Jurkat, Clone E6-1 (cell line): ENCODE data around the gene USP40.

Source experiments
- DNase-seq: peaks from one replicate; pipeline ENCODE4 v3.0.0-alpha.2; 2011; ENCODE audit warnings: low read depth, low spot score
- H3K4me3 ChIP-seq: 2 replicates; pipeline ENCODE4 v1.5.1; 2011; ENCODE audit warnings: mild to moderate bottlenecking, low read length, control low read depth, moderate library complexity

USP40 gene

DNA sequence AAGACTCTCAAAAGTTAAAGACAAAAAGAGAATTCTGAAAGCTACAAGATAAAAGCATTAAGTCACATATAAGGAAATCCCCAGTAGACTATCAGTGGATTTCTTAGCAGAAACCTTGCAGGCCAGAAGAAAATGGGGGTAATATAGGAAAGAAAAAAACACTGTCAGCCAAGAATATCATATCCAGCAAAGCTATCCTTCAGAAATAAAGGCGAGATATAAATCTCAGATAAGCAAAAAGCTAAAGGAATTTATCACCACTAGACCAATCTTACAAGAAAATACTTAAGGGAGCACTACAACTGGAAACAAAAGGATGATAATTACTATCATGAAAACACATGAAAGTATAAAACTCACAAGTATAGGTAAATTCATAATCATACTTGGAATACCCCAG, 63.1 kb downstream of the USP40 start:
- DNase-seq = no peak
- H3K4me3 ChIP-seq = no peak overlapping the region

DNA sequence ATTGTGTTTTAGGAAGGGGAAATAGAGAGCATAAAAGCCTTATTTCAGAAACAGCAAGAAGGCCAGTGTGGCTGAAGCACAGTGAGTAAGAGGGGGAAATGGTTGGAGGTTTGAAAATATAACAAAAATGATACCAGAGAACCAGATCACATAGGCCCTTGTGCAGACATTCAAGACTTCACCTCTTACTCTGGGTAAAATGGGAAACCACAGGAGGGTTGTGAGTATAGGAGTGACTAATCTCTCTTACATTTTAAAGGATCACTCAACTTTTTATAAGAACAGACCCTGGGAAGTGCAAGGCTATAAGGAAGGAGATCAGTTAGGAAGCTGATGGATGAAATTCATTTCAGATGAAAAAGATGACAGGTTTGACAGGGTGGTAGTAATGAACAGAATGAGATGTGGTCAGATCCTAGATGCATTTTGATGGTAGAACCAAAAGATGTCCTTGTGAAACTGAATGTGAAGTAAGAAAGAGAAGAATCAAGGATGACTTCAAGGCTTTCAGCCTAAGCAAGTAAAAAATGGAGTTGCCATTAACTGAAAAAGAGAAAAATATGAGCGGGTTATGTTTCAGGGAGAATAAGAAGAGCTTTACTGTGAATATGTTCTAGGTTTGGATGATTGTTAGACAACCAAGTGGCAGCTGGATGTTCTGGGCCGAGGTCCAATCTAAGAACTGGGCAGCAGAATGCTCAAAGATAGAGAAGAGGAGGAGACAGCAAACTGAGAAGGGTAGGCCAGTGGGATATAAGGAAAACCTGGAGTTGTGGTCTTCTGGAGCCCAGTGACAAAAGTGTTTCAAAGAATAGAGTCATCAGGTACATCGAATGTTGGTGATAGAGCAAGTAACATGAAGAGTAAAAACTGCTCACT, 65.1 kb downstream of the USP40 start:
- no peak overlapping the region for H3K4me3 ChIP-seq
- DNase-seq = no peak

DNA sequence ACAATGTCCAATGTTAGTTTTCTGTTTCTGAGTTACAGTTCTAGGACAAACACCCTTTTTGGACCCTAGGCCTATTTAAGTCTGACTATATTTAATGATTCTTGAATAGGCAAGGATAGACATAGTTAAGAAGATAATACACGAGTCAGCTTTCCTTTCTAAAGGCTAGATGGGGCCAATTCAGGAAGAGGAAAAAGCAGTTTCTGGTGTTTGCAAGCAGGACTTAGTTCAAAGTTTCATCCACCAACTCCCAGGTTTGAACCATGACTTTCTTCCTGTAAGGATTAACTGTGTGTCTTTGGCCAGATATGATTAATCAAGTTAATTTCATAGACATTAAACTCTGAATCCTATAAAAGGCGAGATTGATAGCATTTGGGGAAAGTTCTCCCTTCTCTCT, 66.7 kb downstream of the USP40 start:
- DNase-seq = no peak
- no peak overlapping the region for H3K4me3 ChIP-seq

DNA sequence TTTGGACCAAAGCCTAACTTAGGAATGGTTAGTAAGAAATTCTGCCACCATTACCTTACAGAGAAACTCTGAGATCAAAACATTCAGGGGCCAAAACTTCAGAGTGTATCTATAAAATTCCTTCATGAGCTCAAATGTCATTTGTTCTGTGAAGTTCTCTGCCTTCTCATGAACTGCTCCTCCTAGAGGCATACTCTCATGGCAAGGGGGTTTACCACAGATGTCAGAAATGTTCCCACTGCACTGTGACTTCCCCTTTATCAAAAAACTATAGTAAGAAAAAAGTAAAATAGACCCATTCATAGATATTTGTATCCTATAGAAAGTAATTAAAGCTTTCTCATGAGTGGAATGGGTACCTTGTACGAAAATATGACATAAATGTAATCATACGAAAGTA, 68.5 kb downstream of the USP40 start:
- DNase-seq = no peak

DNA sequence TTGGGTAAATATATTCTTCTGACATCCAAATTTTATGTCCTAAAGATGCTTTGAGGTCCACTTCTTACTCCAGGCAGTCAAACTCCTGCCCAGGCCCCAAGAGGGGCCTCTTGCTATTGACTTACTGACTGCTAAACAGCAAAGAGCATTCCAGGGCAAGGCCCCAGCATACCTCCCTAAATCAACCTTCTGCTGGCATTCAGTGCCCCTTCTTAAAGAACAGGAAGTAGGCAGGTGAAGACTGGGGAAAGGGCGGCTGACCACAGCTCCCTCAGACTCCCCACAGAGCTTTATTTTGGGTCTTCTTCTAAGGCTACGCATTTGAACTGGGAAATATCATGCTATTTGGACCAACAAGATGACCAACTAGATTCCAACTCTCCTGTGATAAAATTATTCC, 68.9 kb downstream of the USP40 start:
- DNase-seq = no peak
- H3K4me3 ChIP-seq = no peak overlapping the region

More for the DNA sequence above, 68.5 kb downstream of the USP40 start:
- H3K4me3 ChIP-seq = no peak overlapping the region

DNA sequence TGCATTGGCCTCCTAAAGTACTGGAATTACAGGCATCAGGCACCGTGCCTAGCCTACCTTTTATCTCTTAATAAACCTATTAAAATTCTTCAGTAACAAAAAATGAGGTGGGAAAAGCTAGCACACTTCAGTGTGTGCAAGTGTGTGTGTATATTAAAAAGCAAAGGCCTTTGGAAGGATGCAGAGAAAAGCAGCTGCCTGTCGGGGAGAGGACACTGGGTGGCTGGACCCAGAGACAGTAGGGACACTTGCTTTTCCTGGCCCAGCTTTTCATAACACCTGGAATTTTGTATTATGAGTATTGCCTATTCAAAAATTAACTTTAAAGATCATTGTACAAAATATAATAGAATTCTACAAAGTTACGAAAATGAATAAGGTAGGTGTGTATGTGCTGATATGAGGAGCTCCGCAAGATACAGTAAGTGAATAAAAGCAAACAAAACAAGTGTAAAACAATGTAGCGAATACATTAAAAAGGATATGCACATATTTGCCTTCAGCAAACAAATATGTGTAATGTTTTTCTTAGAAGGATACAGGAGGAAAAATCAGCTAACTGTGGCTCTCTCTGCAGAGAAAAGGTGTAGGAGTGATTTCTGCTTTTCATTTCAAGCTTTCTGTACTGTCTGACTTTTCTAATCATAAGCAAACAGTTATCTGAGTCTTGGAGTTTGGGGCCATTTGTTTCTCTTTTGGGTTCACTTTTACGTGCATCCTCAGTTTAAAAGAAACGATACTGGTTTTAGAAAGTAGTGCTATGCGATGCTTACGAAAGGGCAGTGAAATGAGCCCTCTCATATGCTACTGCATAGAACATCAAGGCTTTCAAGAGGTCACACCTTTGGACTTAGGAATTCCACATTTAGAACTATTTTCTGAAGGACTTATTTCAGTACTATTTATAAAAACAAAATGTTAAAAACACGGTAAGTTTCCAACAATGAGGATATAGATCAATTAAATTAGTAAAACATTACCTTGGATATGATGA, 70.8 kb downstream of the USP40 start:
- H3K4me3 ChIP-seq = no peak overlapping the region
- no peak for DNase-seq

DNA sequence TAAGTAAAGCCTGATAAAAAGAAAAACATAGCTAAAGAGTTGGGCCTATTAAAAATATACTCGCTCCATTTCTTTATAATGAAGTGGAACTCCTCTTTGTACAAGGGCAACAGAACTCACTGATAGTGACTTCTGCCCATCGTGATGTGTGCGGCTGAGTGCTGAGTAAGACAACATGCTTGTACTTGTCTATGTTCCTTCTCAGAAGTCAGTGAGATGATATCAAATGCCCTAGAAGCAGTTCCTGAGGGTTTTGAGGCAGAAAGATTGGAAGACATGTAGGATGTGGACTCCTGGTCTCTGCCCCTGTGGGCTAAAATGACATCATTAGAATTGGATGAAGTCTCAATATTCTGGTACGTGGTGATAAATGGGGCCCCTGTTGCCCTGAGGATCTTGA, 73.8 kb downstream of the USP40 start:
- H3K4me3 ChIP-seq = no peak overlapping the region
- no peak for DNase-seq

DNA sequence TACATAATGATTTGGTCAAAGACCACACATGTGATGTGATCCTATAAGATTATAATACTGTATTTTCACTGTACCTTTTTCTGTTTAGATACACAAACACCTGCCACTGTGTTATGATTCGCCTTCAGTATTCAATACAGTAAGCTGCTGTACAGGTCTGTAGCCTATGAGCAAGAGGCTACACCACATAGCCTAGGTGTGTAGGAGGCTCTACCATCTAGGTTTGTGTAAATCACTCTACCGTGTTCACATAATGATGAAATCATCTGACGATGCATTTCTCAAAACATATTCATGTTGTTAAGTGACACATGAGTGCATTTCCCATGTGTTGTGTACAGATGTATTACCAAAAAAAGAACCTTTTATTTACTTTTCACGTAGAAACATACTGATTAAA, 74.5 kb downstream of the USP40 start:
- DNase-seq = no peak
- no peak overlapping the region for H3K4me3 ChIP-seq

DNA sequence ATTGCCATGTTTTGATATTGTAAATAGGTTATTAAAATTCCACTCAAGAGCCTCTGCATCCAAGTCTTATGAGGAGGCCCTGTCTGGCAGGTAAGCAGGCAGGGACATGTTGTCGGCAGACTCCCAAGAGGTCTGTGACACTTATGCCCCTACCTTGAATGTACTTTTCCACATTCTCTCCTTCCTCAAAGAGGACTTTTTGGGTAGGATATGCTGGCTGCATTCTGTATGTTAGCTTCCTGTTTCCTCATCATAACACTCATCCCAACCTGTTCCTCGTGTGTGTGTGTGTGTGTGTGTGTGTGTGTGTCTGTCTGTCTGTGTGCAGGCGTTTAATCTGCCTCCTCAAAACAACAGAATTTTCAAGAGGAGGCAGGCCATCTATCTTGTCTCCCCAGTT, 75.3 kb downstream of the USP40 start:
- DNase-seq = no peak
- no peak overlapping the region for H3K4me3 ChIP-seq

DNA sequence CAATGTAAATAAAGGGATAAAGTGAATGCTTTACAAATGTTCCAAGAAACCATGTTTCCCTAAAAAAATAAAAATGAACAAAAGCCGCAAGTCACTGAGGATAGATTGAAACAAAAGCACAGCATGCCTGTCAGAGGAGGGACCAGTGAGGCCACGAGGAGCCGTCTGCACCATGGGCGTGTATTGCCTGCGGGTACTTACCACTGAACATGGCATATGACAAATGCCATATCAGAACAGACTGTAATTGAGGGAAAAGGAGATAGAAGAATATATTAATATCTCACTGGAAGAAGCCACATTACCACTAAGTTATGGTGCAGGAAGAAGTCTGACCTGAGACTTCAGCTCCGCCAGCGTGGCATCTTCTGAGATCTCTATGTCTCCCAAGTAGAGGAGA, 75.8 kb downstream of the USP40 start:
- no peak overlapping the region for H3K4me3 ChIP-seq
- no peak for DNase-seq

DNA sequence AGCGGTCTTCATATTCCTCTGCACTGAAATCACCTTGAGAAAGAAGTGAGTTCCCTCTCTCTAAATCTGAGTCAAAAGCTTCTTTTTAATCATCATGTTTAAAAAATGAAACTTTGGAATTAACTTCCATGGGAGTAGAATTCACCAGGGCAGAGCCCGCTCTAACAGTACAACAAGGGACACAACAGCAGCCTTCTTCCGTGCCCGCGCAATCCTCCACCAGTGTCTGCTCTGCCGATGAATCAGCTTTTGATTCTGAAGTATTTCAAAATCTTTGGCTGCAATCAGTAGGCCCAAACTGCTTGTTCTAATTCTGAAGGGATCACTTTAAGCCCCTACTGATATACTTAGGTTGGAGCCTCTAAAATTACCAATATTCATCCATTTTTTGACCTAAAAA, 76.9 kb downstream of the USP40 start:
- H3K4me3 ChIP-seq = no peak overlapping the region
- DNase-seq = no peak

DNA sequence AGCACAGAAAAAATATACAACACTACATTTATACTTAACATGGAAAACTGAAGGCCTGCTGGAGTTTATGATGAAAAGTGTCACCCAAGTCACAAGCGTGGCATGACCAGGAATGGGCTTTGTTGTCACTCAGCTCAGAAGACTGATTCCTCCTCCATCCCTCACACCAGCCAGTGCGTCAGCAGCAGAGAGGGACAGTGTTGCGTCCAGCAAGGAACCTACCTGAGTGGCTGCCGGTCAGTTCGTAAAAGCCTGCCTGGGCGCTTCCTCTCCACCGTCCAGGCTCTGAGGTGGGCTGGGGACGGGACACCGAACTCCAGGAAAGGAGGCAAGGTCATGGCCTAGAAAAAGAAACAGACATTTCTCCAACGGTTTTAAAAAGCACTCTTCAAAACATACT, 77.4 kb downstream of the USP40 start:
- H3K4me3 ChIP-seq = no peak overlapping the region
- DNase-seq = no peak

DNA sequence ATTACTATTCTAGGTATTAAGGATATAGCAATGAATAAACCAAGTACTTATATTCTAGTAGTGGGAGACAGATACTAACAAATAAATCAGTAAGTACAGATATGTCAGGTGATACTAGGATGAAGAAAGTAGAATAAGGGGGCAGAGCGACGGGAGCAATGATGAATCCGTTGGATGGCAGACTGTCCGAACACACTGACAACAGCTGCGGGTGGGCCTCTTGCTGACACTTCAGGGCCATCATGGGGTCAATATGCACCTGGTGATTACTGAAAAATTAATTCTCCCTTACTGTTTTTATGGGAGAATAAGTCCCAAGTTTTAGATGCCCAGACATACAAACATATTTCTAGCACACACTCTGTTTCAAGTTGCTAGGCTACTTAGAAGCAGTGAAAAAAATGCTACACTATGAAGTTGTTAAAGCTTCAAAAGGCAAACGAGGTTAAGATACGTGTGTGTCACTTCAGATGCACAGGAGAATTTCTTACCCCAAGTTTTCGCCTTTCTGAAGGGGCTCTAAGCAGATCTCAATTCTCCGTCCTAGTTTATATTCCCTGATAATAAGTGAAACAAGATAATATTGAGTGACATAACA, 78.7 kb downstream of the USP40 start:
- DNase-seq = no peak
- H3K4me3 ChIP-seq = no peak overlapping the region

DNA sequence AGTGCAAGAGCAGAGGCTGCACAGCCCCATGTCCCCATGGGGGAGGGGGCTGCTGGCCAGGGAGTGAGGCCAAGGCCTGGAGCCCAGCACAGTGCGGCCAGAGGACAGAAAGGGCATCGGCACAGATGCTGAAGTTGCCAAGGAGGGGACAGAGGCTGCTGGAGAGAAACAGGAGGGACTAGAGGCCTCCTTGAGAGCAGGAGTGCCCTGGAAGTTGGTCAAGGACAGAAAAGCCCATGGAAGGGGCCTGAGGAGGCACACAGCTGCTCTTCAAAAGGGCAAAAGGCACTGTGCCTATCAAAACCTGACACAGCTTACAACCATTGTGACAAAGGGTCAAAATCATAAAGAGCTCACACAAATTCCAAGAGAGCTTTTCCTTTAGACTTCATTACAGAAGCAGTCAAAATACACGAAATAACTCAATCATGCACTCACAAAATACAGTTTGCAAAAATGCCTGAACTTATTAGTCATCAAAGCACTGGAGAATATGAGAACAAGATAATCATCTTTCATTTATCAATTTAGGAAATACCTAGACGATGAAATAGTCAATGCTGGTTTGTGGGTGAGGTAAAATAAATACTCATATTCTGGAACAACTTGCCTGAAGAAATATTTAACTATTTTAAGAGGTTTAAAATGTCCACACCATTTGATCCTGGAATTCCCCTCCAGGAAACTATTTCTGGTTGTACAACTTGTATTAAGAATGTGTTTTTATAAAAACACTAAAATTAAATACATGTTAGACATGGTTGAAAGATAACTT, 79.6 kb downstream of the USP40 start:
- DNase-seq = no peak
- H3K4me3 ChIP-seq = no peak overlapping the region

DNA sequence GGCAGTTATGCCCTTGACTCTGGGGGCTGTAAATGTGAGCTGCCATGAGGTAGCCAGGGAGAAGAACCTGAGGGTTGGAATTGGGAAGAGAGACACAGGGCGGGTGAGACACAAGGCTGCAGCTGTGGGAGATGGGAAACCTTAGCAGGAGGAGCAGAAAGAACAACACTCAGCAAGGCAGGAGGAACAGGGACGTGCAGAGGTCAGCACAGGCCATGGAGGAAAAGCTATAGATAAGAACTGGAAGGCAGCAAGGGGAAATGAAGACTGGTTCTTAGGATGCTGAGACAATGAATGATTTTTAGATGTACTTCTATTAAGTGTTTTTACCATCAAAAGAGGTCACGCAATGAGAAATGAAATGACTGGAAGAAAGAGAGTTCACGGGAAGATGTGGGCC, 80.2 kb downstream of the USP40 start:
- H3K4me3 ChIP-seq = no peak overlapping the region
- DNase-seq = no peak

DNA sequence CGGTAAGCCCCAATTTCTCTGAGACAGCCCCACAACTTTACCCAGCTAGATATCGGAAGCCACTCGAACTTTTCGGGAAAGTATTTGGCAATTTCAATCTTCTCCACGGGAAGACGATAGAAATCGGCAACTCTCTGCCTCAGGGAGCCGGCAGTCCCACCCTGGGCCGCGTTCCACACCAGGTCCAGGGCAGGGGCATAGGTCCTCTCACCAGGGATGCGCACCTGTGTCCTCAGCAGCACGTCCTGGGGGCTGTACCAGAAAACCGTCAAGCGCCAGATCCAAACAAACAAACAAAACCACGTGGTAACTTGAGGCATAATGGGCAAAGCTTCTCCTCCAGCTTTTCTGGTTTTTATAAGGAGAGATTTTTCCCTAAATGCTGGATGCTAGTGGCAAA, 80.9 kb downstream of the USP40 start:
- no peak for DNase-seq
- H3K4me3 ChIP-seq = no peak overlapping the region

DNA sequence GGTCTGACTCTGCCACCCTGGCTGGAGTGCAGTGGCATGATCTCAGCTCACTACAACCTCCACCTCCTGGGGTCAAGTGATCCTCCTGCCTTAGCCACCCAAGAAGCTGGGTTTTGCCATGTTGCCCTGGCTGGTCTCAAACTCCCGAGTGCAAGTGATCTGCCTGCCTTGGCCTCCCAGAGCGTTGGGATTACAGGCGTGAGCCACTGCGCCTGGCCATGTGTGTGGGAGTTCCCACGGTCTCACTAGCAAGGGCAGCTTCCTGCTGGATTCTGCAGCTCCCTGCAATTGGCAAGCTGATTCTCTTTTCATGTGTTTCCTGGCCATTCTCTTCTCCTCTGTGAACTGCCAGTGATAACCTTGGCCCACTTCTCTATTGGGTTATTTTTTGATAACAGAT, 84.0 kb downstream of the USP40 start:
- H3K4me3 ChIP-seq = no peak overlapping the region
- no peak for DNase-seq

DNA sequence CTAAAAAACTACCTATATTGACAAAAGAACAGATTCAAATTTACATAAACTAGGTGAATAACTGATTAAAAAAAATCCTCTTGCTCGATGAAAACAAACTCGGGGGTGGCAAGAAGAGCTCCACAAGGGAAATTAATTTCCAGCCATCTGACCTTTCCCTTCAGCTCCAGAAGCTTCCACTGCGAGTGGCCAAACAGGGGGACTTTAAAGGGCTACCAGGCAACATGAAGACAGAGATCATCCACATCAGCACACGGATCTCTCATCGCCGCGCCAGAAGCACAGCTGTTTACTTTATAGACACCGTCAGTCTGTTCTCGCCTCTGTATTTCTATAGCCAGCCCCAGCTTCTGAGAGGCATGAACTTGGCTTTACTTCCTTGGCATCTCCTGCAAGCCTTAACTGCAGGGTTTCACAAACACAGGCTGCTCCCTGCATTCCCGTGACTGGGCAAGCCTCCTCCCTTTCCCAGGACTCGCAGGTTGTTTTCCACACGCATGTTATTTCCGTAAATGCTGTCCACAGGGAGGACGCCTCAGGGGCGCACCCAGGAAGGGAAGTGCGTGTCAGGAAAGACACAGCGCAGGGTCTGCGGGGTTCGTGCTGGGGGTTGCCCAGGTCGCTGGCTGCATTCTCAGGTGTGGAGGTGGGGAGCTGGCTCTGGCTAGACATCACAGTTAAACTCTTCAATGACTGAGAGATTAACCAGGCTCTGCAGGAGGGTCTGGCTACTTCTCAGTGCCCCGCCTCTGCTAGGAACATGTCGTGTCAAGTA, 85.0 kb downstream of the USP40 start:
- no peak overlapping the region for H3K4me3 ChIP-seq
- no peak for DNase-seq
